Breast epithelium (tissue), 3 donors: ENCODE data around the gene CBFA2T2.

Source experiments
- CTCF ChIP-seq, 3 donors: fragments of 450-650 bp; IDR thresholded peaks; one replicate each; pipeline ENCODE4 v1.5.1; 2016 to 2017; ENCODE audit warnings: antibody characterized with exemption in 3 of 3, mild to moderate bottlenecking in 3 of 3, moderate library complexity in 3 of 3
- POLR2A ChIP-seq: fragments of 450-650 bp; IDR thresholded peaks from one replicate; pipeline ENCODE4 v1.6.1; 2016; ENCODE audit warnings: antibody characterized with exemption, mild to moderate bottlenecking, moderate library complexity

DNA sequence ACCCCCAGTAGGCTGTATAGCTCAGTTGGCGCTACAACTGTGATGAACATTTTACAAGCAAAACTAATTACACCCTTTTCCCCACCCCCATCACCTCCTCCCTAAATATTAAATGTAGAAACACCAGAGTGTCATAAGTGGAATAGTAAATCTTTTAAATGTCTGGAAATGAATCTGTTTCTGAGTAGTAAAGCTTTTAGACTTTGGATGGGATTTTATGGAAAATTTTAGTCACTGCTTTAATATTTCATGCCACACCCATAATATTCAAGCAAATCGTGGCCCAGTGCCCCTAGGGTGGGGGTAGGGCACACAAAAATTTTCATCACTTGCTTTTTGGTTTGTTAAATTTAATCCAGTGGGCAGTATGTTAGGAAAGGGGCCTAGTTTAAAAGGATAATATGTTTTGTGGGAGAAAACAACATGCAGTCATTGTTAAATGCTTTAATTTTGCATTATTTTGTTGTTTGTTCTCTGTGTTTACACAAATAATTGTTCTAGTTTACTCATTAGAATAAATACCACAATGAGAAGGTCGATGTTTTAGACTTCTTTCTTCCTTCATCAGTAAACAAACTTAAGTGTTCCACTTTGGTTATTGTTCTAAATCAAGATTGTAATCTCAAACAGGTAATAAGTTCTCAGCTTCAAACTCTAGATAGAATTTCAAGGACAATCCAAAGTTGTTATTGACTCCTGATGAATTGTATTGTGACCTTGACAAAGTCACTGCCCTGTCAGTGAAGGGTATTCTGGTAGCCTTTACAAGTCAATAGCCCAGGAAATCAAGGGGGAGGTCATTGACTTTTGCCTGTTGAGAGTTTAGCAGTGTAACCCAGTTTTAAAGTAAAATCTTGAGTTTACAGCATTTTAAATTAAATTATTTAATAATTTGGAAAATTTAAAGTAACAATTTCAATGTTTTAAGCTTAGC is 79.2 kb downstream of the CBFA2T2 start:
- TF ChIP-seq CTCF (IDR thresholded peaks at IDR 0.05): no peak
- TF ChIP-seq POLR2A: no peak
